ENCODE measurements around the gene KAZN. TPM values are rescaled to one million over a fixed set of nuclear protein-coding genes. Genes with fewer than 3 reads are reported as not detected.
A peak's percentile ranks its signal among the peaks of the same experiment; 100 is the strongest.

Gene KAZN
- total and polyA plus RNA-seq, 8 donors = 11.1 to 37.5 (median 30.2) TPM

DNA sequence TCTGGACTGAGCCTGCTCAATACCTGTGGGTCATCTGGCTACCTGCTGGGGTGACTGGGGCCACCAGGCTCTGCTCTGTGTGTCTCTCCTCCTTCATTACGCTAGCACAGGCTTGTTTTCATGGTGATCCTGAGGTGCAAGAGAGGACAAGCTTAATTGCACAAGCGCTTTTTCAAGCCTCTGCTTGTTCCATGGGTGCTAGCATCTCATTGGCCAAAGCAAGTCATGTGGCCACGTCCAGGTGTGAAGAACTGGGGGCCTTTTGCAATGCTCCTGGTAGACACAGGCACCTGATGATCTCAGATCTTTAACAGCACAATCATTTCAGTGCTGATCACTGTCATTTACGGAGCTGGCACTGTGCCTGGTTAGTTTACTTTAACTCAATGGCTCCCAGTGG is 114.6 kb downstream of the KAZN start:
- intact Hi-C loops (cut with DNase I) = no loop called here
- no peak for ATAC-seq
- H3K27me3 ChIP-seq = no peaks in the 10 kb centered on the region
- no peaks in the 10 kb centered on the region for H3K9me3 ChIP-seq
- no peaks in the 10 kb centered on the region for H3K36me3 ChIP-seq
- no peak for DNase-seq
- TF ChIP-seq, protein P1, sequence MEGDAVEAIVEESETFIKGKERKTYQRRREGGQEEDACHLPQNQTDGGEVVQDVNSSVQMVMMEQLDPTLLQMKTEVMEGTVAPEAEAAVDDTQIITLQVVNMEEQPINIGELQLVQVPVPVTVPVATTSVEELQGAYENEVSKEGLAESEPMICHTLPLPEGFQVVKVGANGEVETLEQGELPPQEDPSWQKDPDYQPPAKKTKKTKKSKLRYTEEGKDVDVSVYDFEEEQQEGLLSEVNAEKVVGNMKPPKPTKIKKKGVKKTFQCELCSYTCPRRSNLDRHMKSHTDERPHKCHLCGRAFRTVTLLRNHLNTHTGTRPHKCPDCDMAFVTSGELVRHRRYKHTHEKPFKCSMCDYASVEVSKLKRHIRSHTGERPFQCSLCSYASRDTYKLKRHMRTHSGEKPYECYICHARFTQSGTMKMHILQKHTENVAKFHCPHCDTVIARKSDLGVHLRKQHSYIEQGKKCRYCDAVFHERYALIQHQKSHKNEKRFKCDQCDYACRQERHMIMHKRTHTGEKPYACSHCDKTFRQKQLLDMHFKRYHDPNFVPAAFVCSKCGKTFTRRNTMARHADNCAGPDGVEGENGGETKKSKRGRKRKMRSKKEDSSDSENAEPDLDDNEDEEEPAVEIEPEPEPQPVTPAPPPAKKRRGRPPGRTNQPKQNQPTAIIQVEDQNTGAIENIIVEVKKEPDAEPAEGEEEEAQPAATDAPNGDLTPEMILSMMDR (IDR thresholded peaks at IDR 0.05) = no peak
- H3K4me1 ChIP-seq = no peaks in the 10 kb centered on the region
- H3K27ac ChIP-seq = no peak overlapping the region
- H3K4me3 ChIP-seq = no peak overlapping the region

- ATAC-seq = peak; percentile 31
- DNase-seq = no peak
- Histone ChIP-seq H3K27me3 (no peaks in the 10 kb centered on the region), H3K9me3 (no peaks in the 10 kb centered on the region), H3K27ac (no peak overlapping the region), H3K4me3 (no peak overlapping the region), H3K4me1 (no peaks in the 10 kb centered on the region), H3K36me3 (no peaks in the 10 kb centered on the region)
- intact Hi-C loops (cut with DNase I) = no loop called here
- TF ChIP-seq, protein P1 (IDR thresholded peaks at IDR 0.05) = no peak
Observed at GRCh38 chr1:14715266-14715665, 116.8 kb downstream of the KAZN start.

- no peaks in the 10 kb centered on the region for H3K36me3 ChIP-seq
- H3K4me1 ChIP-seq = no peaks in the 10 kb centered on the region
- no peak overlapping the region for H3K27ac ChIP-seq
- ATAC-seq = peak; percentile 77
- TF ChIP-seq, protein P1 (IDR thresholded peaks at IDR 0.05) = no peak
- H3K27me3 ChIP-seq = no peaks in the 10 kb centered on the region
- H3K4me3 ChIP-seq = no peak overlapping the region
- no peaks in the 10 kb centered on the region for H3K9me3 ChIP-seq
- DNase-seq = peak in 1 of 4 donors; percentile 48
- intact Hi-C loops (cut with DNase I) = no loop called here
Observed at GRCh38 chr1:14715802-14716201, 117.3 kb downstream of the KAZN start.

GRCh38 chr1:14716474-14716873 is 118.0 kb downstream of the KAZN start:
- intact Hi-C loops (cut with DNase I) = no loop called here
- ATAC-seq = peak; percentile 19
- Histone ChIP-seq H3K27ac (no peak overlapping the region), H3K9me3 (no peaks in the 10 kb centered on the region), H3K4me1 (no peaks in the 10 kb centered on the region), H3K36me3 (no peaks in the 10 kb centered on the region), H3K4me3 (no peak overlapping the region), H3K27me3 (no peaks in the 10 kb centered on the region)
- DNase-seq = no peak
- TF ChIP-seq, protein P1 (IDR thresholded peaks at IDR 0.05) = no peak

DNA sequence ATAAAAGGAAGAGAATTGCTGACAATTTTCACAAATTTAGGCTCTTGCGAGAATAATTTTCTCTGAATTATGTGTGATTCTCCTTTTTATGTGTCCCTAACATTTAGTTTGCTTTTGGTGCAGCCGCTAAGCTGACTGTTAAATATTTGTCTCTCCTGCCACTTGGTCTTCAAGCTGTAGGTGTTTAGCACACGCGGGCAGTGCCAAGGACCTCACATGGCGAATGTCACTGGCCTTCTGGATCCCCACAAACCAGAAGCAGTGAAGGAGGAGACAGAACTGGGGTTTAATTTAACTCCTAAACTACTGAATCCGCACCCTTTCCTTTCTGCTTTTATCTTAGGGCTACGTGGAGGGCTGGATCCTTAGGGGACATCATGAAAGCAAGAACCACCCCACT is 120.0 kb downstream of the KAZN start:
- DNase-seq (no peak), ATAC-seq (no peak)
- Histone ChIP-seq H3K27me3 (no peaks in the 10 kb centered on the region), H3K4me3 (no peak overlapping the region), H3K4me1 (no peaks in the 10 kb centered on the region), H3K27ac (no peak overlapping the region), H3K9me3 (no peaks in the 10 kb centered on the region), H3K36me3 (no peaks in the 10 kb centered on the region)
- TF ChIP-seq, protein P1 (IDR thresholded peaks at IDR 0.05) = no peak
- intact Hi-C loops (cut with DNase I) = no loop called here

Measured in left lung (tissue), 10 donors.